T-helper 2 cell (primary cell): Measurements from ENCODE around the gene TRIM22.
"Not testable (repeated sequence)": the region's sequence is repeated elsewhere in the genome, so short reads cannot be mapped to it uniquely, and the experiment has no call there.

Experiments
- DNase-seq, 5 experiments: peaks; one replicate each; pipeline versions ENCODE4 v3.0.0 to v3.0.0-alpha.2; 2012 to 2022

Gene TRIM22

GRCh38 chr11:5691238-5691963, 1.8 kb downstream of the TRIM22 start:
- not testable (repeated sequence) for DNase-seq

- peak in 1 of 5 experiments; percentile 49 for DNase-seq
These were observed 2.4 kb downstream of the TRIM22 start for GRCh38 chr11:5691964-5692361.

GRCh38 chr11:5694642-5695041, 5.1 kb downstream of the TRIM22 start:
- DNase-seq = no peak

GRCh38 chr11:5695580-5695979, 6.0 kb downstream of the TRIM22 start:
- no peak for DNase-seq

- DNase-seq = no peak
These were observed 6.6 kb downstream of the TRIM22 start for GRCh38 chr11:5696210-5696609.

- DNase-seq = no peak
These were observed 8.7 kb downstream of the TRIM22 start for GRCh38 chr11:5698281-5698680.

- no peak for DNase-seq
These were observed 10.9 kb downstream of the TRIM22 start for GRCh38 chr11:5700421-5701054.

- DNase-seq = no peak
These were observed 11.5 kb downstream of the TRIM22 start for GRCh38 chr11:5701055-5701577.

GRCh38 chr11:5703741-5704536, 14.3 kb downstream of the TRIM22 start:
- no peak for DNase-seq

GRCh38 chr11:5705688-5706087, 16.1 kb downstream of the TRIM22 start:
- no peak for DNase-seq

- DNase-seq = no peak
These were observed 22.9 kb downstream of the TRIM22 start for GRCh38 chr11:5712507-5712906.

GRCh38 chr11:5713695-5714094, 24.1 kb downstream of the TRIM22 start:
- DNase-seq = no peak

GRCh38 chr11:5716518-5716917, 26.9 kb downstream of the TRIM22 start:
- DNase-seq = not testable (repeated sequence)

GRCh38 chr11:5719703-5720495, 30.3 kb downstream of the TRIM22 start:
- DNase-seq = peak in 1 of 5 experiments; percentile 57

GRCh38 chr11:5722622-5723021, 33.0 kb downstream of the TRIM22 start:
- no peak for DNase-seq

GRCh38 chr11:5726351-5726750, 36.8 kb downstream of the TRIM22 start:
- no peak for DNase-seq

- DNase-seq = no peak
These were observed 38.1 kb downstream of the TRIM22 start for GRCh38 chr11:5727691-5728090.

- no peak for DNase-seq
These were observed 46.8 kb downstream of the TRIM22 start, which contains the start of gene OR56B1 for GRCh38 chr11:5736396-5736795. OR56B1 (plus strand) TSS chr11:5736448; CDS start chr11:5736517, 69 bp downstream.

GRCh38 chr11:5737091-5737490, 47.5 kb downstream of the TRIM22 start:
- no peak for DNase-seq

GRCh38 chr11:5737670-5738392, 48.2 kb downstream of the TRIM22 start:
- no peak for DNase-seq

- no peak for DNase-seq
These were observed 48.8 kb downstream of the TRIM22 start for GRCh38 chr11:5738431-5738830.

- DNase-seq = no peak
These were observed 57.0 kb downstream of the TRIM22 start for GRCh38 chr11:5746614-5747013.
